GM19468 (cell line): ENCODE measurements around the gene ANKRD36.
A peak's percentile ranks its signal among the peaks of the same experiment; 100 is the strongest.
"Not testable (repeated sequence)": the region's sequence is repeated elsewhere in the genome, so short reads cannot be mapped to it uniquely, and the experiment has no call there.

Experiments
- ATAC-seq: cut with Tn5 transposase; IDR thresholded peaks from one replicate; pipeline ENCODE4 v1.9.1; 2021; ENCODE audit warnings: mild to moderate bottlenecking, moderate library complexity, moderate number of reproducible peaks; ENCODE audit not compliant: unreplicated experiment; ENCODE audit errors: extremely low read depth

ANKRD36 gene

DNA sequence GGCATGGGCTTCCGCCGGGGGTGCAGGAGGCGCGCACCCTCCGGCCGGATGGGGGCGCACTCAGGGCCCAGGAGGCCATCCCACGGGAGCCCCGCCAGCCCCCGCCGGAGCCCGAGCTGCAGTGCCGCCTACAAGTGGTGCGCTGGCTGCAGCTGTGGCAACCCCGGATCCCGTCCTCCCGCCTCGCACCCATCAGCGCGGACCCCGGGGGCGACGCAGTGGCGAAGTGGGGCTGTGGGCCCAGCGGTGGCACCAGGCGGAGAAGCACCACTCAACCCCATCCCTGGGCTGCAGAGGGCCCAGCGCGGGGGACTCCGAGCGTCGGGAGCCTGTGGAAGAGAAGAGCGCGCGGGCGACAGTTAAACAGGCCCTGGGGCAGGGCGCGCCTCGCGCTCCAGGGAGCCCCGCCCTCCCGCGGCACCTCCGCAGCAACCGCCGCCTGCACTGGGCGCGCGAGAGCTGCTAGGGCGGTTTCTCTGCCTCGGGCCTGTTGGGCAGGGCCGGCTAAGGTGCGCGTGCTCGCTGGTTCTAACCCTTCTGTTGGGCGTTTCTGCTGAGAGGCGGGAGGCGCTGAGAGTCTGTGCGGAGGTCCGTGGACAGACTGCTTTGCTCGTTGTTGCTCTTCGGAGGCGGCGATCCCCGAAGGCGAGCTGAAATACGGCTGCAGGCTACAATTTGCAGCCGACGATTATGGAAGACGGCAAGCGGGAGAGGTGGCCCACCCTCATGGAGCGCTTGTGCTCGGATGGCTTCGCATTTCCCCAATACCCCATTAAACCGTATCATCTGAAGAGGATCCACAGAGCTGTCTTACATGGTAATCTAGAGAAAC lies at the start of gene ANKRD36:
Gene ANKRD36, plus strand, starts transcription at position 104 of the 832 bp plus-strand sequence. Its CDS starts 587 bp downstream, at position 691.
- ATAC-seq: peak; percentile 82

DNA sequence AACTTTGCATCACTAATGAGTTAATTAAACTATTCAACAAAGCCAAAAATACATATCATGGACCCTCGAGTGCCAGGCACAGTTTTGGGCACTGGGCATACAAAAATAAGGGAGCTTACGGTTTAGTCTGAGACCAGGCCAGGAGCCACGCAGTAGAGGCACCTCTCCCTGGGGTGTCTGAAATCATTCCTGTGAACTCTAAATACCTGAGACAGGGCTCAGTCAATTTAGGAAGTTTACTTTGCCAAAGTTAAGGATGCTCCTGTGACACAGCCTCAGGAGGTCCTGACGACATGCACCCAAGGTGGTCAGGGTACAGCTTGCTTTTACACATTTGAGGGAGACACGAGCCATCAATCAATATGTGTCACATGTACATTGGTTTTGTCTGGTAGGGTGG lies 46.9 kb upstream of the ANKRD36 start:
- ATAC-seq: not testable (repeated sequence)

GRCh38 chr2:97067279-97068004 lies 45.5 kb upstream of the ANKRD36 start:
- ATAC-seq: no peak

GRCh38 chr2:97068074-97068473 lies 44.9 kb upstream of the ANKRD36 start:
- no peak for ATAC-seq

DNA sequence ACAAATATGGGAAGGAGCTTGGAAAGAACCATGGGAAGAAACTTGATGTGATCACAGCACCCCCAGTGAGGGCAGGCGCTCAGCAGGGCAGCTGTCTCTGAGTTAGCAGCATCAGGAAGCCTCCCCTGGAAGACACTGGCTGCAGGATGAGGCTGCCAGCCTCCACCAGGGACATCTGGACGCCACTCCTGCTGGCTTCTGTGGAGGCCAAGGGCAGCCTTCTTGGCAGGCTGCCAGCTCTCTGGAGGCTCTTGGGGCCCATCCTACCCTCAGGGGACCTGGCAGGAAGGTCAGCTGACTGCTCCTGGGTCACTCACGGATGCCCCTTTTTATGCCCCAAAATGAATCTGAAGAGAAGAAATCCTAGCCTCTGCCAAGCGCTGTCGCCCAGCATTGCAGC lies 44.2 kb upstream of the ANKRD36 start:
- ATAC-seq: not testable (repeated sequence)

- not testable (repeated sequence) for ATAC-seq
These were observed 42.0 kb upstream of the ANKRD36 start for GRCh38 chr2:97070915-97071314.

DNA sequence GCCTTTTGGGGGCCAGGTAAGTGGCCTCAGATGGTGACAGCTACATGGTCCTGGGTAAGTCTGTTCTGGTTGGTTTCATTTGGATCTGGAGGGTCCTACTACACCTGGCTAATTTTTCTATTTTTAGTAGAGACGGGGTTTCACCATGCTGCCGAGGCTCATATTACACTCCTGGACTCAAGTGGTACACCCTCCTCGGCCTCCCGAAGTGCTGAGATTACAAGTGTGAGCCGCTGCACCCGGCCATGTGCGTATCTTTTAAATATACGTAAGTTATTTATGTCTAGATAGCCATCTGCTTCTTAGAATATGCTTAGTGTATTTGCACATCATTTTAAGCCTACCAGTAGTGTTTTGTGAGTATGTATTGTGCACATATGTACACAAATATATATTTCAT lies 35.7 kb upstream of the ANKRD36 start:
- not testable (repeated sequence) for ATAC-seq

DNA sequence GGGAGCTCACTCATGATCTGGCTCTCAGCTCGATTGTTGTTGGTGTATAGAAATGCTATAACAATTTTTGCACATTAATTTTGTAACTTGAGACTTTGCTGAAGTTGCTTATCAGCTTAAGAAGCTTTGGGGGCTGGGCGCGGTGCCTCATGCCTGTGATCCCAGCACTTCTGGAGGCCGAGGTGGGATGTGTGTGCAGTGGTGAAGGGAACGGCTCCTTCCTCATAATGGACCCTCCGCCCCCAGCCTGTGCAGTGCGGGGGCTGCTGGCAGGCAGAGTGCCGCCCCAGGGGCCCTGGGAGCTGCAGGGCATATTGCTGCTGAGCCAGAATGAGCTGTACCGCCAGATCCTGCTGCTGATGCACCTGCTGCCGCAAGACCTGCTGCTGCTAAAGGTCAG lies 32.1 kb upstream of the ANKRD36 start:
- ATAC-seq: not testable (repeated sequence)

DNA sequence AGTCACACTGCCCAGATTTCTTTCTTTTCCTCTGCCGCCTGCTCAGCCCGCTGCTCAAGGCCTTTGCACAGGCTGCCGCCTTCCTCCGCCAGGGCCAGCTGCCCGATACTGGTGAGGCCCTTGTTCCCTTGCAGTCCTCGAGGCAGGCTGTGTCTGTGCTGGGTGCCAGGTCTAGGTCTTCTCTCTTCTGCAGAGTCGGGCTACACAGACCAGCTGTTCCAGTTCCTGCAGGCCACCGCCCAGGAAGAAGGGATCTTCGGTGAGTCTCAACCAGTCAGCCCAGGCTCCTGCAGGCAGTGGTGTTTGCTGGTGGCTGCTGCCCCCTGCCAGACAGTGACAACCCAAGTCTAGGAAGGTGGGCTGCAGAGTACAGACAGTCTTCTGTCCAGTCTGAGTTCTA lies 30.7 kb upstream of the ANKRD36 start:
- not testable (repeated sequence) for ATAC-seq

- not testable (repeated sequence) for ATAC-seq
These were observed 29.4 kb upstream of the ANKRD36 start for GRCh38 chr2:97083516-97083915.

GRCh38 chr2:97085093-97085492 lies 27.9 kb upstream of the ANKRD36 start:
- not testable (repeated sequence) for ATAC-seq

DNA sequence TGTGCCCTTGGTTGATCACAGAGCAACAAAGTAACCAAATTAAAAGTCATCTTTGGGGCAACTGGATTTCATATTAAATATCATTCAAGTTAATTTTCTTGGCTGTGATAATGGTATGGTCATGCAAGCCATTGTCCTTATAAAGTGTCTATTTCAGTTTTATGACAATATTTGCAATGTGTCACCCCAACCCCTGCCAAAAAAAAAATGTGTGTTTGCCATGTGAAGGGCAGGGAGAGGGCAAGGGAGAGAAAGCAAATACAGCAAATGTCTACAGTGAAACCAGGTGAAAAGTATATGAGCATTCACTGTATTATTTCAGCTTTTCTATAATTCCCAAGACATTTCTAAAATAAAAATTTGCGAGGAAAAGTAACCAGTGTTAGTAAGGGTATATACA lies 24.2 kb upstream of the ANKRD36 start:
- ATAC-seq: not testable (repeated sequence)

- not testable (repeated sequence) for ATAC-seq
These were observed 20.0 kb upstream of the ANKRD36 start for GRCh38 chr2:97092946-97093345.

DNA sequence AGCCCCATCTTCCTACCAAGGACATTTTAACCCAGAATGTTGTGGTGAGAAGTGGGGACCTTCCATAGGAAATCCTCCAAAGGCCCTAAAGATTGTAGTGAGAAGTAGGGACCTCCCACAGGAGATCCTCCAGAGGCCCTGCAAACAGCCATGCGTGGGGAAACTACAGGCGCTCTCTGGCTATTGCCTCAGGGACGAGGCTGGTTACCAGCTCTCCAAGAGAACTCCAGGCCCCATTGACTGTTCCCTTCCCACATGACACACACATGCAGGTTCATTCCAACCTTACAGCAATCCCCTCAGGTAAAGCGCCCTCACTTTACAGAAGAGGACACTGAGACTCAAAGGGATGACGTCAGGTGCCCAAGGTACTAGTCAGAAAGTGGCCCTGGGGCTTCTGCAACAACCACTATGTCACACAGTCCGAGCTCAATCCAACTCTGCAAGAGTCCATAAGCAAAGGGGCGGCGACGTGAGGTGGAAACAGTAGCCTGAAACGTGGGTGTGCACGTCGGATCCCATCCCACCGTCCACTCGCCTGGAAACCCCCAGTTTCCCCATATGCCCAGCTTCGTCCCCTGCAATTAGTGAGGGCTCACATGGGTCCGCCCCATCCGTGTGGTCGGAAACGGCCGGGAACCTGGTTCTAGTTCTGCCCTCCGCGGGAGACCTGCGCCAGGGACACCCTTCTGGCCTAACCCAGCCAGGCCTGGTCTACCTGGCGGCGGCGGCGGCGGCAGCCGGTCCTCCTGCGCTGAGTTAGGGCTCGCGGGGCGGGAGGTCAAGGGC lies 18.8 kb upstream of the ANKRD36 start:
- not testable (repeated sequence) for ATAC-seq

GRCh38 chr2:97094772-97095611 lies 18.0 kb upstream of the ANKRD36 start, which contains the start of gene FAHD2B:
Gene FAHD2B (minus strand): TSS chr2:97094882. CDS start chr2:97091706, 3,176 bp downstream.
- ATAC-seq: peak; percentile 60

- ATAC-seq: no peak
These were observed 17.3 kb upstream of the ANKRD36 start for GRCh38 chr2:97095661-97096060.

- not testable (repeated sequence) for ATAC-seq
These were observed 14.1 kb upstream of the ANKRD36 start for GRCh38 chr2:97098786-97099372.

DNA sequence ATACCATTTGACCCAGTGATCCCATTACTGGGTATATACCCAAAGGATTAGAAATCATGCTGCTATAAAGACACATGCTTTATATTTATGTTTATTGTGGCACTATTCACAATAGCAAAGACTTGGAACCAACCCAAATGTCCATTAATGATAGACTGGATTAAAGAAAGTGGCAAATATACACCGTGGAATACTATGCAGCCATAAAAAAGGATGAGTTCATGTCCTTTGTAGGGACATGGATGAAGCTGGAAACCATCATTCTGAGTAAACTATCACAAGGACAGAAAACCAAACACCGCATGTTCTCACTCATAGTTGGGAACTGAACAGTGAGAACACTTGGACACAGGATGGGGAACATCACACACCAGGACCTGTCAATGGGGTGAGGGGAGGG lies 6.1 kb upstream of the ANKRD36 start:
- not testable (repeated sequence) for ATAC-seq

GRCh38 chr2:97111246-97111645 lies 1.7 kb upstream of the ANKRD36 start:
- not testable (repeated sequence) for ATAC-seq
